K562 (cell line): ENCODE data around the gene WWC2. TPM values are rescaled to one million over a fixed set of nuclear protein-coding genes. Genes with fewer than 3 reads are reported as not detected.

Experiments
- ATAC-seq: fragments of 200-7000 bp; cut with Tn5 transposase; 3 replicates; pipeline ENCODE4 v1.9.1; 2020; ENCODE audit warnings: moderate library complexity
- BruUV-seq: library from RNA; stranded (reverse); fragments of 400-500 nt; replicated peaks from 2 replicates; lab custom pipeline; 2021; lab: Mats Ljungman, UMichigan
- CTCF ChIA-PET: fragments of 300-600 bp; formaldehyde crosslinking; extraction: SDS; loops from one replicate; lab custom pipeline; 2021; ENCODE audit warnings: low intra/inter-chr PET ratio; lab: Yijun Ruan, JAX
- POLR2A ChIA-PET: fragments of 300-600, 350-650 bp; sonication (Branson Sonifier 250); formaldehyde crosslinking; extraction: SDS; loops from one replicate; lab custom pipeline; 2021; ENCODE audit warnings: antibody characterized with exemption, inconsistent platforms; lab: Yijun Ruan, JAX
- DNase-seq, 4 experiments: peaks; one replicate each; pipeline versions ENCODE4 v3.0.0 to v3.0.0-alpha.2; 2011 to 2018; ENCODE audit warnings: low spot score in 3 of 4, mixed read lengths in 3 of 4; ENCODE audit errors: extremely low read depth in 1 of 4
- FAIRE-seq: peaks from 2 replicates; lab custom pipeline; 2011; peaks lifted over from hg19 to GRCh38; lab: Jason Lieb, UNC
- H2AFZ ChIP-seq: 2 replicates; pipeline ENCODE4 v1.6.0; 2011; ENCODE audit warnings: low read depth, low read length, control low read depth, inconsistent platforms
- H3K27ac ChIP-seq: fragments of 200-600 bp; 3 replicates; pipeline ENCODE4 v1.8.0; 2011; ENCODE audit warnings: low read depth, mild to moderate bottlenecking, control low read depth, inconsistent platforms, low read length, moderate library complexity, mixed read lengths; ENCODE audit errors: extremely low read depth
- H3K27me3 ChIP-seq, 2 experiments: fragments of 300-600 bp in 1 of 2; 2 replicates in 1 of 2; 3 replicates in 1 of 2; pipeline versions ENCODE4 v1.6.0 to v1.8.0; 2011; ENCODE audit warnings: inconsistent platforms in 2 of 2, low read length in 2 of 2, mild to moderate bottlenecking in 1 of 2, mixed read lengths in 1 of 2, moderate library complexity in 1 of 2; ENCODE audit not compliant: control insufficient read depth in 2 of 2, insufficient read depth in 2 of 2
- H3K36me3 ChIP-seq: fragments of 300-600 bp; 3 replicates; pipeline ENCODE4 v1.8.0; 2011; ENCODE audit warnings: mild to moderate bottlenecking, low read length, inconsistent platforms; ENCODE audit not compliant: control insufficient read depth, insufficient read depth
- H3K4me1 ChIP-seq, 2 experiments: fragments of 200-600 bp in 1 of 2; replicated peaks in 1 of 2; 2 replicates in 1 of 2; 3 replicates in 1 of 2; pipeline versions ENCODE4 v1.5.1 to v1.8.0; 2011; ENCODE audit warnings: inconsistent platforms in 2 of 2, low read length in 2 of 2, mild to moderate bottlenecking in 1 of 2, mixed read lengths in 1 of 2, moderate library complexity in 1 of 2; ENCODE audit not compliant: control insufficient read depth in 2 of 2, insufficient read depth in 2 of 2
- H3K4me2 ChIP-seq: 2 replicates; pipeline ENCODE4 v1.6.1; 2011; ENCODE audit warnings: low read length, control low read depth, inconsistent platforms, mixed read lengths; ENCODE audit not compliant: insufficient read depth
- H3K4me3 ChIP-seq: fragments of 200-600 bp; sonication (generic), shearing (Covaris generic); 2 replicates; pipeline ENCODE4 v1.5.1; 2016; ENCODE audit warnings: control low read depth, inconsistent platforms
- H3K79me2 ChIP-seq: fragments of 200-600 bp; 3 replicates; pipeline ENCODE4 v1.8.0; 2011; ENCODE audit warnings: low read length, inconsistent platforms; ENCODE audit not compliant: control insufficient read depth, insufficient read depth
- H3K9ac ChIP-seq, 2 experiments: 2 replicates each; pipeline versions ENCODE4 v1.6.0 to v1.6.1; 2011; ENCODE audit warnings: low read depth in 2 of 2, low read length in 2 of 2, control low read depth in 1 of 2, inconsistent platforms in 1 of 2, mild to moderate bottlenecking in 1 of 2, mixed read lengths in 1 of 2; ENCODE audit not compliant: insufficient read depth in 1 of 2
- H3K9me1 ChIP-seq: one replicate; pipeline ENCODE4 v1.6.0; 2011; ENCODE audit warnings: inconsistent platforms, mild to moderate bottlenecking, low read length, moderate library complexity; ENCODE audit not compliant: control insufficient read depth, insufficient read depth
- H3K9me3 ChIP-seq: replicated peaks from 2 replicates; pipeline ENCODE4 v1.5.1; 2011; ENCODE audit warnings: low read depth, low read length, inconsistent platforms; ENCODE audit not compliant: control insufficient read depth, insufficient read depth
- H4K20me1 ChIP-seq: replicated peaks from 2 replicates; pipeline ENCODE4 v1.6.1; 2011; ENCODE audit warnings: low read length, inconsistent platforms, mixed read lengths; ENCODE audit not compliant: control insufficient read depth, insufficient read depth
- ARID1B ChIP-seq: fragments of 450-650 bp; IDR thresholded peaks from 2 replicates; pipeline ENCODE4 v1.6.1; 2016; ENCODE audit warnings: antibody characterized with exemption, mild to moderate bottlenecking, inconsistent platforms
- CBFA2T3 ChIP-seq: fragments of 450-650 bp; IDR thresholded peaks from 2 replicates; pipeline ENCODE4 v1.6.1; 2017
- CBX3 ChIP-seq, 2 experiments: IDR thresholded peaks; 1 replicate in 1 of 2; 2 replicates in 1 of 2; pipeline ENCODE4 v1.6.1; 2012; ENCODE audit warnings: inconsistent platforms in 2 of 2, low read length in 2 of 2, borderline replicate concordance in 1 of 2, control low read depth in 1 of 2
- CREM ChIP-seq: IDR thresholded peaks from 2 replicates; pipeline ENCODE4 v1.6.1; 2014; ENCODE audit warnings: antibody characterized with exemption, low read depth
- DDX20 ChIP-seq: fragments of 450-650 bp; IDR thresholded peaks from 2 replicates; pipeline ENCODE4 v1.6.1; 2016; ENCODE audit warnings: missing genetic modification characterization, low read depth, mild to moderate bottlenecking, missing compliant biosample characterization, moderate library complexity
- DIDO1 ChIP-seq: fragments of 450-650 bp; IDR thresholded peaks from 2 replicates; pipeline ENCODE4 v1.6.1; 2016; ENCODE audit warnings: low read depth, missing biosample characterization, missing genetic modification characterization
- GTF2A2 ChIP-seq: IDR thresholded peaks from 2 replicates; pipeline ENCODE4 v1.6.1; 2016; ENCODE audit warnings: mild to moderate bottlenecking, missing genetic modification characterization, missing compliant biosample characterization
- HDAC2 ChIP-seq: fragments of 450-650 bp; IDR thresholded peaks from 2 replicates; pipeline ENCODE4 v1.6.1; 2016; ENCODE audit warnings: mild to moderate bottlenecking
- HDAC6 ChIP-seq: IDR thresholded peaks from 2 replicates; pipeline ENCODE4 v1.6.1; 2012; ENCODE audit warnings: low read depth, mild to moderate bottlenecking, control low read depth, inconsistent platforms, low read length, moderate library complexity
- KAT7 ChIP-seq: sonication (generic); formaldehyde crosslinking; IDR thresholded peaks from 2 replicates; pipeline ENCODE4 v1.8.0; 2022; ENCODE audit warnings: missing genetic modification reagents, mild to moderate bottlenecking, borderline replicate concordance
- NRF1 ChIP-seq, 2 experiments: fragments of 450-650 bp; IDR thresholded peaks in 1 of 2; conservative IDR thresholded peaks in 1 of 2; 2 replicates each; pipeline ENCODE4 v1.6.1; 2014; ENCODE audit warnings: mild to moderate bottlenecking in 2 of 2
- RCOR1 ChIP-seq, 2 experiments: IDR thresholded peaks; 2 replicates each; pipeline ENCODE4 v1.6.1; 2012; ENCODE audit warnings: low read depth in 2 of 2, low read length in 2 of 2, borderline replicate concordance in 1 of 2, improper control_type of control experiment in 1 of 2
- SP2 ChIP-seq: IDR thresholded peaks from 2 replicates; pipeline ENCODE4 v1.6.1; 2011; ENCODE audit warnings: mild to moderate bottlenecking, low read depth, low read length, moderate library complexity; ENCODE audit not compliant: poor library complexity, severe bottlenecking; ENCODE audit errors: extremely low read depth
- TCF15 ChIP-seq: fragments of 250-450 bp; sonication (Bioruptor Pico); IDR thresholded peaks from 2 replicates; pipeline ENCODE4 v1.8.0; 2022; ENCODE audit warnings: moderate library complexity, mild to moderate bottlenecking, inconsistent platforms
- U2AF1 ChIP-seq: fragments of 200-400 bp; formaldehyde crosslinking; optimal IDR thresholded peaks from 2 replicates; pipeline ENCODE3; 2017; ENCODE audit warnings: mild to moderate bottlenecking, low read depth, low read length, moderate library complexity
- ZC3H4 ChIP-seq: sonication (generic); formaldehyde crosslinking; IDR thresholded peaks from 2 replicates; pipeline ENCODE4 v1.9.0; 2021; ENCODE audit warnings: missing genetic modification reagents, borderline replicate concordance
- ZKSCAN1 ChIP-seq: fragments of 150-350 bp; IDR thresholded peaks from 2 replicates; pipeline ENCODE4 v1.6.1; 2016; ENCODE audit warnings: low read depth, low read length
- ZNF764 ChIP-seq: fragments of 250-450 bp; sonication (Bioruptor Pico); IDR thresholded peaks from 2 replicates; pipeline ENCODE4 v1.4.0; 2020; ENCODE audit warnings: low read depth, mild to moderate bottlenecking, moderate library complexity
- WGBS: fragments of 100-300 bp; shearing (Covaris generic); methylation state at CpG from one replicate; pipeline ENCODE4 v1.1.6; 2016; ENCODE audit warnings: low coverage, mixed read lengths; ENCODE audit not compliant: insufficient coverage; ENCODE audit errors: missing lambda C conversion rate; 5-methylcytosine and 5-hydroxymethylcytosine counted together
- in situ Hi-C: fragments of 300-500 bp; cut with MboI; formaldehyde crosslinking; loops from 4 replicates; pipeline ENCODE4 v1.15.0; 2018; ENCODE audit warnings: inconsistent platforms, mixed read lengths
- intact Hi-C: fragments of 100-400 bp; cut with micrococcal nuclease; formaldehyde crosslinking; loops from 2 replicates; pipeline ENCODE4 v1.14.2; 2022
- polyA plus RNA-seq, 8 experiments: library from polyadenylated mRNA; depleted of rRNA in 4 of 8; stranded (reverse) in 5 of 8; unstranded in 3 of 8; fragments of >200 nt; fragmentation: Nextera tagmentation in 2 of 8; fragmentation: Illumina TruSeq in 1 of 8; extraction: Ambion mirVana in 2 of 8; extraction: Trizol in 1 of 8; gene quantifications; 2 replicates each; pipeline versions ENCODE4 v1.2.1 to v1.2.3, GENCODE V29; 2011 to 2014; ENCODE audit warnings: inconsistent platforms in 1 of 8, missing spikeins in 1 of 8
- total RNA-seq, 7 experiments: library from RNA; depleted of rRNA in 6 of 7; stranded (reverse); fragments of >200 nt in 6 of 7; fragmentation: Illumina TruSeq in 2 of 7; extraction: Trizol in 2 of 7; gene quantifications; 2 replicates each; pipeline versions ENCODE4 v1.2.1 to v1.2.3, GENCODE V29; 2011 to 2021; ENCODE audit warnings: low replicate concordance in 1 of 7
- TF ChIP-seq, protein P1 (sequence below), 2 experiments: fragments of 450-650 bp in 1 of 2; sonication (generic) in 1 of 2; formaldehyde crosslinking in 1 of 2; IDR thresholded peaks in 1 of 2; conservative IDR thresholded peaks in 1 of 2; 2 replicates each; pipeline versions ENCODE4 v1.6.1 to v1.8.1; 2016 to 2023; ENCODE audit warnings: mild to moderate bottlenecking in 2 of 2, moderate library complexity in 2 of 2, inconsistent platforms in 1 of 2, missing genetic modification reagents in 1 of 2

Gene WWC2
- total and polyA plus RNA-seq, 9 of the 15 experiments (the other 6 are each of a cell fraction or from before 2014, with no cell fraction given): 3.7 to 39.4 (median 19.6) TPM

- no peak for TF ChIP-seq DDX20 (tag)
- TF ChIP-seq ZC3H4 (CRISPR knock-in tag): no peak
- no peak for TF ChIP-seq CBX3 (IDR thresholded peaks at IDR 0.05; ENCODE audit: borderline replicate concordance in 1 of 2, low read length in 2 of 2)
- no peak for TF ChIP-seq HDAC6
- no peak for TF ChIP-seq SP2
- no peak for TF ChIP-seq ZNF764 (CRISPR knock-in tag)
- no peak for TF ChIP-seq TCF15 (CRISPR knock-in tag)
- no peak for TF ChIP-seq KAT7 (CRISPR knock-in tag)
Observed at GRCh38 chr4:183333202-183333601, 234.1 kb downstream of the WWC2 start (continued).

DNA sequence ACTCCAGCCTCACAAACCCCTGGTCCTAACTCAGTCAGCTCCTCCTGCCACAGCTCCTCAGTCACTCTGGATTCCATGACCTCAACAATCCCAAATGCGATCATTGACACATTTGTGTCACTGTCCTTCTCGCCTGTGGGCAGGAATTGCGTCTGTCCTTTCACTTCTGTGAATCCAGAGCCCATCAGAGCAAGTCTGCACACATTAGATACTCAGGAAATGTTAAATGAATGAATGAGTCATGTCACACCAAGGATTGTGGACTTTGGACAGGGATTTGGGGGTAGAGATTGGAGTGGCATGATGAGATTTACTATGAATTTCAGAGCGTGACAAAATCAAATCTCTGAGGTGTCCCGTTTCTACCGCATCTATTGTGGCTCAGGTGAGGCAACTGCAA is 234.9 kb downstream of the WWC2 start:
- Histone ChIP-seq H3K4me2 (no peak overlapping the region), H3K27ac (no peak overlapping the region), H3K4me1 (peaks cover 0 to 8% of the 10 kb centered on the region in 2 experiments; a peak in 3 of 5 replicates), H3K4me3 (no peak overlapping the region), H3K9ac (no peak overlapping the region), H3K9me1 (no peaks in the 10 kb centered on the region), H3K9me3 (no peaks in the 10 kb centered on the region), H3K79me2 (no peaks in the 10 kb centered on the region), H2AFZ (no peak overlapping the region), H3K36me3 (no peaks in the 10 kb centered on the region), H4K20me1 (no peaks in the 10 kb centered on the region), H3K27me3 (peaks cover 2 to 27% of the 10 kb centered on the region in 2 experiments; a peak in 2 of 5 replicates)
- in situ Hi-C loops (no loop called here), intact Hi-C loops (no loop called here)
- no peak for ATAC-seq
- no peak for DNase-seq
- BruUV-seq: no TSS peak
- peak; percentile 15 for FAIRE-seq
- CTCF ChIA-PET: no interaction called here
- 22% methylated on average over 6 of the region's 6 CpGs for WGBS
- POLR2A ChIA-PET: no interaction called here
- TF ChIP-seq HDAC2 (0 out of 2 replicates have a peak, but pooled peaks have one; percentile 19), ARID1B (peak; percentile 14; the same call in 1 of the 2 replicates), ZKSCAN1 (no peak), DIDO1 (tag) (no peak), GTF2A2 (tag) (no peak), U2AF1 (no peak), CBFA2T3 (peak; percentile 46), CREM (0 out of 2 replicates have a peak, but pooled peaks have one; percentile 11), RCOR1 (IDR thresholded peaks at IDR 0.05; ENCODE audit: borderline replicate concordance in 1 of 2, low read depth in 2 of 2, low read length in 2 of 2) (peak in 1 of 2 experiments; percentile 55; a peak in 1 of 4 replicates), NRF1 (conservative IDR thresholded peaks at IDR 0.05 in 1 of 2, IDR thresholded peaks at IDR 0.05 in 1 of 2) (no peak)
- TF ChIP-seq, protein P1, sequence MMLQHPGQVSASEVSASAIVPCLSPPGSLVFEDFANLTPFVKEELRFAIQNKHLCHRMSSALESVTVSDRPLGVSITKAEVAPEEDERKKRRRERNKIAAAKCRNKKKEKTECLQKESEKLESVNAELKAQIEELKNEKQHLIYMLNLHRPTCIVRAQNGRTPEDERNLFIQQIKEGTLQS (IDR thresholded peaks at IDR 0.05): peak; percentile 28; the same call in 1 of the 2 replicates
- TF ChIP-seq, protein P1 (CRISPR knock-in tag; conservative IDR thresholded peaks at IDR 0.05): no peak
